Urothelium cell line (cell line): ENCODE results near the gene TMEM175.

Experiments
- DNase-seq: peaks from one replicate; pipeline ENCODE4 v3.0.0; 2011; ENCODE audit warnings: low spot score, mixed read lengths
- FAIRE-seq: peaks from 2 replicates; lab custom pipeline; 2011; peaks lifted over from hg19 to GRCh38; lab: Jason Lieb, UNC

TMEM175 gene

GRCh38 chr4:898869-899555 lies 33.2 kb upstream of the TMEM175 start:
- FAIRE-seq (no peak), DNase-seq (no peak)

DNA sequence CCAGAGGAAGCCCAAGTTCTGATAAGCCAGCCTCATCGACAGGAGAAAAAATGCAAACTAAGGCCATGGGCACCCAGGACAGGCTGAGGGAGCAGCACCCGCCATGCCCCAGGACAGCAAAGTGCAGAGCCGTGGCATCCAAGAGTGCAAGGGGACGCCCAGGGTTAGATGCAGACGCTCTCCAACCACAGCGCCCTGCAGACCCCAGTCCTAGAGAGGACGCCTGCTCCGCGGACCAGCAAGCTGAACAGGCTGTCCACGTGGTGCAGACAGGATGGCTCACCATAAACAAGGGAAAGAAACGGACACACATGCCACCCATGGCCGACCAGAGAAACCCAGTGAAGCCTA lies 32.7 kb upstream of the TMEM175 start:
- FAIRE-seq (no peak), DNase-seq (no peak)

DNA sequence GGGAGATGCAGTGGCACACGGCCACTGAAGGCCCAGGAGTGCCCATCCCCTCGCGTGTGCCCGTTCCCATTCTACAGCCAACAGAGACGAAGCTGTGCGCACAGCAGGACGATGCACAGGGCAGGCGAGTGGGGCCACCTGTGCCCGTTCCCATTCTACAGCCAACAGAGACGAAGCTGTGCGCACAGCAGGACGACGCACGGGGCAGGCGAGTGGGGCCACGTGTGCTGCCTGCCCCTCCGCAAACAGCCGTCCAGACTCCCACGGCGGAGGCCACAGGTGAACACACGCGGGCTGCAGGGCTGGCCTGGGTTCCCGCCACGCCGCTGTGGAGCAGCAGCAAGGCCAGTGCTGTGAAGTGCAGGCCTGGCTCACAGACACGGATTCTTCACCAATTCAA lies 32.2 kb upstream of the TMEM175 start:
- FAIRE-seq (no peak), DNase-seq (no peak)

GRCh38 chr4:900721-901120 lies 31.5 kb upstream of the TMEM175 start:
- no peak for DNase-seq
- no peak for FAIRE-seq

GRCh38 chr4:901192-901910 lies 30.9 kb upstream of the TMEM175 start:
- no peak for DNase-seq
- no peak for FAIRE-seq

DNA sequence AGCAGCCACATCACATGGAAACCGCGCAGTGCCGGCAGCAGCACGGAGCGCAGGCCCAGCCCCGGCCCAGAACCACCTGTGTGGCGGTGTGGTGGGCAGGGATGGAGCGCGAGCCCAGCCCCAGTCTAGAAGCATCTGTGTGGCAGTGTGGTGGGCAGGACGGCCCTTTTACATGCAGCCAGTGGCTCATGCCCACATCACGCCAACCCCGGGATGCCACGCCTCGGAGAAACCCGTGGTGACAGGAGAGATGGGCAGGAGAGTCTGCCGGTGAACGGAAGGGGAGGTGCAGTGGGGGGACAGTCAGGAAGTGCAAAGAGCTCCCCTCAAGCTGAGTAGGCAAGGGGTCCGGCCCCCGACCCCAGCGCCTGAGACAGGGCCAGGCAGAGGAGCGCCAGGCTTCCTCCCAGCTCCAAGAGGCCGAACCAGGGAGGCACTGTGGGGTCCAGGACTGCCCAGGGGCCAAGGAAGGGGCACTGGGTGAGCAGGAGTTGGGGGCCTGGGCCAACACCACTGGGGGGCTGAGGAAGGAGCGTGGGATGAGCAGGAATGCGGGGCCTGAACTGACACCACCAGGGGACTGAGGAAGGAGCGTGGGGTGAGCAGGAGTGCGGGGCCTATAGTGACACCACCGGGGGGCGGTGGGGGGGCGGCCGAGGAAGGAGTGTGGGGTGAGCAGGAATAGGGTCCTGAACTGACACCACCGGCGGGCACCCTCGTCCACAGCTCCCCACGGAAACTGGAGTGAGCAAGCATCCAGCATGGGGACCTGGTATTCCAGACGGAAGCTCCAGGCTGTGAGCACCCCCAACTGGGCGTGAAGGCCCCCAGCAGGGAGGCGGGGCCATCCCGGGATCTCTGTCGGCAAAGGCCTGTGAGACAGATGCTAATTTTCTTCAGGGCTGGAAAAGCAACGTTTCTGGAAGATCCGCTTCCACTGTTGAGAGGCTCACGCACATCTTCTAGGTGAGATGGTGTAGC lies 28.9 kb upstream of the TMEM175 start:
- DNase-seq: no peak
- FAIRE-seq: no peak

DNA sequence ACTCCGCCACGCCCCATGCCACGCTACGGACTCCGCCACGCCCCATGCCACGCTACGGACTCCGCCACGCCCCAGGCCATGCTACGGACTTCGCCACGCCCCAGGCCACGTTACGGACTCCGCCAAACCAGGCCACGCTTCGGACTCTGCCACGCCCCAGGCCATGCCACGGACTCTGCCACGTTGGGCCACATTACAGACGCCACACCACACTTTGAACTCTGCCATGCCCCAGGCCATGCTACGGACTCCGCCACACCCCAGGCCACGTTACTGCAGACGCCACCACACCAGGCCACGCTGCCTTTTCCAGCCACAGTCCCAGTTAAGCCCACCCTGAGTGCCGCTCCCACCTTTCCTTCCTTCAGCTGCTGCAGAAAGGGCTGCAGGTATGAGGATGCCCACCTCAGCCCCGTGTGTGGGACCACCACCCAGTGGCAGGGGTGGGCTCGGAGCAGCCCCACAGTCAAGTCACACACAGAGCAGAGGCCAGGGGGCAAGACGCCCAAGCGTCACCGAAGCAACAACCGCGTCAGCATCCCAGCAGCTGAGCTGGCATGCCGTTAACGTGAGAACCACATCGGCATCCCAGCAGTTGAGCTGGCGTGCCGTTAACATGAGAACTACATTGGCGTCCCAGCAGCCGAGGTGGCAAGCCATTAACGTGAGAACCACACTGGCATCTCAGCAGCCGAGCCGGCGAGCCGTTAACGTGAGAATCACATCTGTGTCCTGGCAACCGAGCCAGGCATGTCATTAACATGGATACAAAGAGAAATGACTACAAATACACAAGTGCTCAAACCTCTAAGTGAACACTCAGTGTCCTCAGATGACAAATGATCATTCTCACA lies 26.5 kb upstream of the TMEM175 start:
- no peak for DNase-seq
- no peak for FAIRE-seq

GRCh38 chr4:906339-907102 lies 25.7 kb upstream of the TMEM175 start:
- DNase-seq (no peak), FAIRE-seq (no peak)

DNA sequence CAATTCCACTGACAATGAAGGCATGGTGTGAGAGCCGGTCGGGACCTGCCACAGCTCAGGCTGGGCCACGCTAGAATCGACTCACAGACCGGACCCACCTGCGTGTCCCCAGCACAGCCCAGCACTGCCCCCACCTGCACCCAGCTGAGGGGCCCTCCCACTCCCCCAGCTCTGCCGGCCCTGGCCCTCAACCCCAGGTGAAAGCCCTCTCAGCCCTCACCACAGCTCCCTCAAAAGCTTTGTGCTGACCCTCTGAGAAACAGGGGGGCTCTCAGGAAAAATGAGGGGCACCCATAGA lies 25.2 kb upstream of the TMEM175 start:
- FAIRE-seq (no peak), DNase-seq (no peak)

- DNase-seq (no peak), FAIRE-seq (no peak)
These were observed 24.4 kb upstream of the TMEM175 start for GRCh38 chr4:907691-908425.

- no peak for FAIRE-seq
These were observed 23.1 kb upstream of the TMEM175 start for GRCh38 chr4:909131-909571.

GRCh38 chr4:909821-910220 lies 22.4 kb upstream of the TMEM175 start:
- FAIRE-seq: no peak
- DNase-seq: no peak

More at GRCh38 chr4:909131-909571, 23.1 kb upstream of the TMEM175 start:
- no peak for DNase-seq

DNA sequence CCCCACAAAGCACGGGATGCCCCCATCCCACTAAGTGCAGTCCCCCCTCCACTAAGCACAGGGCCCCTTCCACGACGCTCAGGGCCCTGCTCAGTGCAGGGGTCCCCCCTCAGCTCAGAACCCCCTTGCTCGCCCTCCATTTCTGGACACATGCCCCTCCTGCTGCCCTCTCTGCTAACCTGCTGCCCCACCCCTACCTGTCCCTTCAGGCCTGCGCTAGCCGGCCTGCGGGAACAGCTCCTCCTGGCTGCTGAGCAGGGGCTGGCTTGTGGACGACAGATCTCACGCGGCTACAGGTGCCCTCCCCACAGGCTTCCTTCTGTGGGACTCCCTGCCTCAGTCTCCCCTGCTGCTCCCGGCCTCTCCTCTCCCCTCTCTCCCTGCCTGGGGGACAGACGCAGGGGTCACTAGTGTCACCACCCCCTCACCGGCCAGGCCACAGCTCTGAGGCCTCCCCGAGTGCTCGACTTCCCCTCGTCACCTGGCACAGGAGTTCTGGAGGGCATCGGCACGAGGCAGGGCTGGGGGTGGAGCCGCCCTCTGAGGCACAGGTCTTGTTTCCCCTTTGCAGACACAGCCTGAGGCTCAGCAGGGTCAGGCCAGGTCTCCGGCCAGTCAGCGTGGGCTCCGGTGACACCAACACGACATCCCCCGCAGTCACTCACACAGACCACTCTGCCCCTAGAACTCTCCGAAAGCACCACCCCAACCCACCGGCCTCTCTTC lies 21.7 kb upstream of the TMEM175 start:
- FAIRE-seq: no peak

DNA sequence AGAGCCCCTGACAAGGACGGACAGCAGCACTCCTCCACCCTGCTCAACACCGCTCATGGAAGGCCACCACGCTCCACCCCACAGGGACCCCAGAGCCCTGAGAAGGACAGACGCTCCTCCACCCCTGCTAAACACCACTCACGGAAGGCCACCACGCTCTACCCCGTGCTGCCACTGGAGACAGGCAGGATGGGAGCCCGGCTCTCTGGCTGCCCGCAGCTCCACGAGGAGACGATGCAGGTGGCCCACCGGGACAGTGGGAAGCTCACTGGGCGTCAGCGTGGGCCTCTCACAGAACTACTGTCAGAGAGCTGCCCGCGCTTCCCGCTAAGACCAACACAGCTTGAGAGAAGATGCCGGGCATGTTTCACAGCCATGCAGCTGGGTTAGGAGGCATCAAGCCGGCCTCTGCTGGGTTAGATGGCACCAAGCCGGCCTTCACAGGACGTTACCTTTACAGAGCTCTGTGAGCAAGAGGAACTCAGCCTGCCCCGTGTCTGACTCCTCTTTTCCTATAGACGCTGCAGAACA lies 21.0 kb upstream of the TMEM175 start:
- FAIRE-seq (no peak), DNase-seq (no peak)

More for the DNA sequence above, 21.7 kb upstream of the TMEM175 start:
- no peak for DNase-seq

DNA sequence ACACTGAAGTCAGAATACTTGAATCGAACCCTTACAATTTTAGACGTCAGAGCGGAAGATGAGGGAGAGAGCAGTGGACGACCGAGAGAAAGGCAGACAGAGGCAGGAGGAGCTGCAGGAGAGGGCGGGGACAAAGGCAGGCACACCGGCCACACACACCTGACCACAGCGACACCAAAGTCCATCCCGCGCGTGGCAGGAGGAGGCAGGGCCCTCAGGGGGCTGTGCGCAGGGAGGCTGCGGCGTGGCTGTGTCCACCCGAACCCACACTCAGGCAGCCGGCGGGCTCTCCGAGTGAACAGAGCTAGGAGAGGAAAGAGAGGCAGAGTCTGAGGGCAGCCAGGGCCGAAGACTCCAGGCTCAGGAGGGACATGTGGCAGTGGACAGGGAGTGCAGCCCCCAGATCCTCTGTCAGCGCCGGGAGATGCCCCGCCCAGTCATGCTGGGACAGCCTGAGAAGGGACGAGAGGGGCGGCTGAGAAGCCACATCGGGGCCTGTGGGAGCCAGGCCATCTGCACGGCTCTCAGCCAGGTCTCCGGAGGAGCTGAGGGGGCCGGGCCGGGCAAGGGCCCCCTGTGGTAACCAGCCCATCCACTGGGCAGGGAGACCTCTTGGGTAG lies 20.3 kb upstream of the TMEM175 start:
- DNase-seq (no peak), FAIRE-seq (no peak)

DNA sequence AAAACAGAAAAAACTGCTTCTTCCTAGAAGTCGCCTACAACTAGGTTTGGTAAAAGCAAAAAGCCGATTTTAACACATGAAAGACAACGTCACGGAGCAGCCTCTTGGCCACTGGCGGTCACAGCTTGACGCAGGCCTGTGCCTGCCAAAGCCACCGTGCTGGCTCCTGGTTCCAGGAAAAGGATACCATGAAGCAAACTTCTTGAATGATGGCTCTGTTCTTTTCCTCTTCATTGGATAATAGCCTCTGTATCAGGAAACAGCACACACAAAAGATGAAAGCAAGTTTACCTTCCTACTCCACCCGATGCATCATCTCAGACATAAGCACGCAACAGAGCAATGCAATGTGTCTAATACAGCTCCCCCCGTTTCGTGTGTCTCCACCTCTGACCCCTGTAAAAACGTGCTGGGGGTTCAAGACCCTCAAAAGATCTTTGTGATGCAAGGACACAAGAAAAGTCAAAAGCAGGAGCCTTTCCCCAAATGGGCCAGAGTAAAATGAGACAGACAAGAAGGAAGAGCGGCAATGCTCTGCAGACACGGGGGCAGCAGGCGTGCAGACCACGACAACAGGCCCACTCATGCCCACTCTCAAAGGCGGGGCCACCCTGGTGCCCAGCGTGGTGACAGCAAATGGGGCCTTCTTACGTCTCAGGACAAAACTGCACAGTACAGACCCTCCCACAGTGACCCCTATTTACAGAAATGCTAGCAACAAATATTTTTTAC lies 19.5 kb upstream of the TMEM175 start:
- no peak for FAIRE-seq
- no peak for DNase-seq

- DNase-seq (no peak), FAIRE-seq (no peak)
These were observed 19.0 kb upstream of the TMEM175 start for GRCh38 chr4:913280-913618.
